ENCODE measurements around the gene CBL.

CBL gene

DNA sequence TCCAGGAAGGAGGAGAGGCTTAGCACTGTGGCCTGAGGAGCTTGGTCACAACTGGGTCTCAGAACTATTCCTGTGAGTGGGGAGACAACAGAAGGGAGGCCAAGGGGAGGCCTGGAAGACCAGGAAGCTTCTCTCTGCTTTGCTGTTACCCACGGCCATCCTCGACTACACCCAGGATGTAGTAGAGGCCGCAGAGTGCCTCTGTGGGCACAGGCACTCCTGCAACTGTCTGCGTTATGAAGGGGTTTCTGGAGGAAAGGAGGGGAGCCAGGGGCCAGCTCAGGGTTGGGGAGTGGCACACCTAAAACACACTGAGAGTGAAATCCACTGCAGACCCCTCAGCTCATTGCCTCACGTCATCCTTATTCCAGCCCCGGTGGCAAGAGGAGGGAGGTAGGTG is 144.2 kb downstream of the CBL start:
- DNase-seq, result no peak

DNA sequence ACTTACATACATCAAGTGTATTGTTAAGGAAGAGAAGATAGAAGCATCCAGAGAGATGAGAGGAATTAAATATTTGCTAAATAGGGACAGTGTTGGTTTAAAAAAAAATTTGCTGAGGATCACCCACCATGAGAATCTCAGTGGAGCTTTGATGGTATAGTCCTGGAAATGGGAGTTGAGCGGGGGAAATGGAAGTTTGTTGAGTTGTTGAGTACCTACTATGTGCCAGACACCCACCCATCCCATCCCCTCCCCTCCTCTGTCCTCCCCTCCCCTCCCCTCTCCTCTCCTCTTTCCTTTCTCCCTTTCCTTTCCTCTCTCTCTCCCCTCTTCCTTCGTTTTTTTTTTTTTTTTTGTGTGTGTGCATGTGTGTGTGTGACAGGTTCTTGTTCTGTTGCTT is 145.1 kb downstream of the CBL start:
- no peak for DNase-seq

GRCh38 chr11:119352857-119353260 is 146.7 kb downstream of the CBL start:
- no peak for DNase-seq

- DNase-seq, result no peak
Observed at GRCh38 chr11:119355091-119355843, 149.1 kb downstream of the CBL start.

DNA sequence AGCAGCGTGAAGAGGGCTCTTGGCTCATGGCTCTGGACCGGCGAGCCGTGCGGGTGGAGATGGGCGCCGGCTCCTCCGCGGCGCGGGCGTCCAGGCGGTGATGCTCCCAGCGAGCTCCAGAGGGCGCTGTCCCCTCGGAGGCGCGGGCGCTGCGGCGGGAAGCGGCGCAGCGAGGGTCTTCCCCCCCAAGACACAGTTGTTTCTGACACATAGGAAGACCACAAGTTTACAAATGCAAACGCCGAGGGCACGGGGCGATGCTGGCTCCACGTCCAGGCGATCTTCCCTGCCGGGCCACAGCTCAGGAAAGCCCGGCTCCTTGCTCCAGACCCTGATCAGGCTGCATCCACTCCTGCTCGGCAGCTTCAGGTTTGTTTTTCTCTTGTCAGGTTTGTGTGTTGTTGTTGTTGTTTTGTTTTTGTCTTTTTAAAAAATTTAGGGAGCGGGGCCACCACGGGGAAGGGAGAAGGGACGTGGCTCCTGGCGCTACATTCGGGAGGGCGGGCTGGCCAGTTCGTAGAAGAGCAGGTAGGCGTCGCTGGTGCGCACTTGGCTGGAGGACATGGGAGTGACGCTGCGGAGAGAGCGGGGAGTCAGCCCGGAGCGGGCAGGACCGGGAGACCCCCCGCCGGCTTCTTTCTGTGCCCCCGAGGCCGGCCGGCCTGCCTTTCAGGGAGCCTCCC is 150.4 kb downstream of the CBL start:
- DNase-seq, result peak; percentile 75

- no peak for DNase-seq
Observed at GRCh38 chr11:119357074-119357473, 150.9 kb downstream of the CBL start.
